SU-DHL-6 (cell line): ENCODE results near the gene SMC4.

Experiments
- EZH2phosphoT487 ChIP-seq: fragments of 200-600 bp; sonication (generic), shearing (Covaris generic); conservative IDR thresholded peaks from 2 replicates; pipeline ENCODE4 v1.6.1; 2018; ENCODE audit warnings: mild to moderate bottlenecking, antibody characterized with exemption, low read length, moderate library complexity, mixed read lengths
- TF ChIP-seq, protein P1 (sequence below): fragments of 200-600 bp; sonication (generic); IDR thresholded peaks from one replicate; pipeline ENCODE4 v1.5.1; 2017; ENCODE audit warnings: antibody characterized with exemption, mild to moderate bottlenecking, low read length, moderate library complexity; ENCODE audit not compliant: insufficient read depth, poor library complexity, severe bottlenecking

- no peak for TF ChIP-seq EZH2phosphoT487
- TF ChIP-seq, protein P1, sequence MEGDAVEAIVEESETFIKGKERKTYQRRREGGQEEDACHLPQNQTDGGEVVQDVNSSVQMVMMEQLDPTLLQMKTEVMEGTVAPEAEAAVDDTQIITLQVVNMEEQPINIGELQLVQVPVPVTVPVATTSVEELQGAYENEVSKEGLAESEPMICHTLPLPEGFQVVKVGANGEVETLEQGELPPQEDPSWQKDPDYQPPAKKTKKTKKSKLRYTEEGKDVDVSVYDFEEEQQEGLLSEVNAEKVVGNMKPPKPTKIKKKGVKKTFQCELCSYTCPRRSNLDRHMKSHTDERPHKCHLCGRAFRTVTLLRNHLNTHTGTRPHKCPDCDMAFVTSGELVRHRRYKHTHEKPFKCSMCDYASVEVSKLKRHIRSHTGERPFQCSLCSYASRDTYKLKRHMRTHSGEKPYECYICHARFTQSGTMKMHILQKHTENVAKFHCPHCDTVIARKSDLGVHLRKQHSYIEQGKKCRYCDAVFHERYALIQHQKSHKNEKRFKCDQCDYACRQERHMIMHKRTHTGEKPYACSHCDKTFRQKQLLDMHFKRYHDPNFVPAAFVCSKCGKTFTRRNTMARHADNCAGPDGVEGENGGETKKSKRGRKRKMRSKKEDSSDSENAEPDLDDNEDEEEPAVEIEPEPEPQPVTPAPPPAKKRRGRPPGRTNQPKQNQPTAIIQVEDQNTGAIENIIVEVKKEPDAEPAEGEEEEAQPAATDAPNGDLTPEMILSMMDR, result no peak
Measured at GRCh38 chr3:160448845-160449635, 49.6 kb downstream of the SMC4 start.
